HepG2 (cell line): ENCODE results near the gene ACYP2. TPM values are rescaled to one million over a fixed set of nuclear protein-coding genes. Genes with fewer than 3 reads are reported as not detected.

Source experiments
- ASH2L ChIP-seq: fragments of 300-600, 200-600 bp; sonication (generic); IDR thresholded peaks from 2 replicates; pipeline ENCODE4 v1.7.0; 2017; ENCODE audit warnings: low read depth, mild to moderate bottlenecking, moderate library complexity, mixed read lengths, low read length; ENCODE audit not compliant: insufficient read length
- CENPX ChIP-seq: sonication (generic); formaldehyde crosslinking; IDR thresholded peaks from 2 replicates; pipeline ENCODE4 v1.9.0; 2021; ENCODE audit warnings: mild to moderate bottlenecking, missing genetic modification reagents, moderate library complexity
- IRX3 ChIP-seq: sonication (generic); formaldehyde crosslinking; IDR thresholded peaks from 2 replicates; pipeline ENCODE4 v1.8.1; 2023; ENCODE audit warnings: mild to moderate bottlenecking, low read depth, missing genetic modification reagents, borderline replicate concordance
- ISX ChIP-seq: sonication (generic); formaldehyde crosslinking; conservative IDR thresholded peaks from 2 replicates; pipeline ENCODE4 v1.5.0; 2020; ENCODE audit warnings: missing genetic modification reagents
- NR2F2 ChIP-seq: IDR thresholded peaks from 2 replicates; pipeline ENCODE4 v1.6.1; 2012; ENCODE audit warnings: low read depth, inconsistent platforms, borderline replicate concordance
- RARA ChIP-seq: IDR thresholded peaks from 2 replicates; pipeline ENCODE4 v1.6.1; 2016; ENCODE audit warnings: missing genetic modification reagents, missing compliant biosample characterization
- RERE ChIP-seq: IDR thresholded peaks from 2 replicates; pipeline ENCODE4 v1.6.1; 2016; ENCODE audit warnings: low read depth, missing genetic modification reagents, missing compliant biosample characterization
- SP2 ChIP-seq: sonication (generic); formaldehyde crosslinking; IDR thresholded peaks from 2 replicates; pipeline ENCODE4 v1.5.1; 2020; ENCODE audit warnings: mild to moderate bottlenecking, missing genetic modification reagents
- THRA ChIP-seq: sonication (generic); formaldehyde crosslinking; IDR thresholded peaks from 2 replicates; pipeline ENCODE4 v1.4.0; 2020; ENCODE audit warnings: missing genetic modification reagents, borderline replicate concordance
- ZNF441 ChIP-seq: sonication (generic); formaldehyde crosslinking; IDR thresholded peaks from 2 replicates; pipeline ENCODE4 v1.7.0; 2021; ENCODE audit warnings: missing genetic modification reagents, borderline replicate concordance
- ZNF800 ChIP-seq: sonication (generic); formaldehyde crosslinking; IDR thresholded peaks from 2 replicates; pipeline ENCODE4 v1.4.0; 2020; ENCODE audit warnings: missing genetic modification reagents
- ZSCAN9 ChIP-seq: IDR thresholded peaks from 2 replicates; pipeline ENCODE4 v1.6.1; 2016; ENCODE audit warnings: borderline replicate concordance
- polyA plus RNA-seq, 8 experiments: library from polyadenylated mRNA; depleted of rRNA in 3 of 8; stranded (reverse) in 7 of 8; unstranded in 1 of 8; fragments of >200 nt; fragmentation: Illumina TruSeq in 4 of 8; extraction: Trizol in 4 of 8; gene quantifications; 2 replicates each; pipeline versions ENCODE4 v1.2.1 to v1.2.3, GENCODE V29; 2011 to 2016; ENCODE audit warnings: low read depth in 4 of 8, missing spikeins in 1 of 8, mixed read lengths in 1 of 8; ENCODE audit not compliant: insufficient read depth in 1 of 8
- total RNA-seq, 5 experiments: library from RNA; depleted of rRNA; stranded (reverse); fragments of >200 nt; fragmentation: Illumina TruSeq; extraction: Trizol; gene quantifications; 2 replicates each; pipeline ENCODE4 v1.2.3, GENCODE V29; 2016; ENCODE audit warnings: low read depth in 1 of 5
- TF ChIP-seq, protein P1 (sequence below): sonication (generic); formaldehyde crosslinking; IDR thresholded peaks from 2 replicates; pipeline ENCODE4 v1.4.0; 2020; ENCODE audit warnings: missing genetic modification reagents, mild to moderate bottlenecking, borderline replicate concordance

ACYP2 gene
- total and polyA plus RNA-seq, 2 of the 13 experiments (the other 11 are each of a cell fraction or from before 2014, with no cell fraction given), result 12.3 to 12.7 TPM

DNA sequence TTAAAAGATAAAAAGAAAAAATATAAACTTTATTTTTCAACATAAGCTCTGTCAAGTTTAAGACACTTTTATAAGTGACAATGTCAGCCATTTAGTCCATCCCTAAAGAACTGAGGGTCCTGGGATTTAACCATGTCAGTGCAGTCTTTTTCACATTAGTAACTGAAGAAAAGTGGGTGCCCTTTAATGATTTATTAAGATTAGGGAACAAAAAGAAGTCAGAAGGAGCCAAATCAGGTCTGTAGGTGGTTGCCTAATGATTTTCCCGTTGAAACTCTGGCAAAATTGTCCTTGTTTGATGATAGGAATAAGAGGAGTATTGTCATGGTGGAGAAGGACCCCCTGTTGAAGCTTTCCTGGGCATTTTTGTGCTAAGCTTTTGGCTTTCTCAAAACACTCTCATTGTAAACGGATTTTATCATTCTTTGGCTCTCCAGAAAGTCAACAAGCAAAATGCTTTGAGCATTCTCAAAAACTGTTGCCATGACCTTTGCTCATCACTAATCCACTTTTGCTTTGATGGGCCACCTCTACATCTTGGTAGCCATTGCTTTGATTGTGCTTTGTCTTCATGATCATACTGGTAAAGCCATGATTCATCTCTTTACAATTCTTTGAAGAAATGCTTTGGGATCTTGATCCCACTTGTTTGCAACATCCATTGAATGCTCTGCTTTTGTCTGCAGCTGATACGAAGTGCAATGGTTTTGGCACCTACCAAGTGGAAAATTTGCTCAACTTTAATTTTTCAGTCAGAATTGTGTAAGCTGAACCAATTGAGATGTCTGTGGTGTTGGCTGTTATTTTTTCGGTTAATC lies 118.6 kb downstream of the ACYP2 start (continued):
- TF ChIP-seq, protein P1, sequence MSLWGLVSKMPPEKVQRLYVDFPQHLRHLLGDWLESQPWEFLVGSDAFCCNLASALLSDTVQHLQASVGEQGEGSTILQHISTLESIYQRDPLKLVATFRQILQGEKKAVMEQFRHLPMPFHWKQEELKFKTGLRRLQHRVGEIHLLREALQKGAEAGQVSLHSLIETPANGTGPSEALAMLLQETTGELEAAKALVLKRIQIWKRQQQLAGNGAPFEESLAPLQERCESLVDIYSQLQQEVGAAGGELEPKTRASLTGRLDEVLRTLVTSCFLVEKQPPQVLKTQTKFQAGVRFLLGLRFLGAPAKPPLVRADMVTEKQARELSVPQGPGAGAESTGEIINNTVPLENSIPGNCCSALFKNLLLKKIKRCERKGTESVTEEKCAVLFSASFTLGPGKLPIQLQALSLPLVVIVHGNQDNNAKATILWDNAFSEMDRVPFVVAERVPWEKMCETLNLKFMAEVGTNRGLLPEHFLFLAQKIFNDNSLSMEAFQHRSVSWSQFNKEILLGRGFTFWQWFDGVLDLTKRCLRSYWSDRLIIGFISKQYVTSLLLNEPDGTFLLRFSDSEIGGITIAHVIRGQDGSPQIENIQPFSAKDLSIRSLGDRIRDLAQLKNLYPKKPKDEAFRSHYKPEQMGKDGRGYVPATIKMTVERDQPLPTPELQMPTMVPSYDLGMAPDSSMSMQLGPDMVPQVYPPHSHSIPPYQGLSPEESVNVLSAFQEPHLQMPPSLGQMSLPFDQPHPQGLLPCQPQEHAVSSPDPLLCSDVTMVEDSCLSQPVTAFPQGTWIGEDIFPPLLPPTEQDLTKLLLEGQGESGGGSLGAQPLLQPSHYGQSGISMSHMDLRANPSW (CRISPR knock-in tag), result no peak; the same call in 1 of the 2 replicates
- TF ChIP-seq RERE (CRISPR knock-in tag) (peak; percentile 93), ZSCAN9 (CRISPR knock-in tag) (peak; percentile 61; the same call in 1 of the 2 replicates), SP2 (CRISPR knock-in tag) (no peak), ASH2L (peak; percentile 75), THRA (CRISPR knock-in tag) (peak; percentile 9; the same call in 1 of the 2 replicates), CENPX (CRISPR knock-in tag) (no peak), RARA (peak; percentile 88), ZNF800 (CRISPR knock-in tag) (peak; percentile 45; the same call in 1 of the 2 replicates), NR2F2 (peak; percentile 98), IRX3 (CRISPR knock-in tag) (no peak), ZNF441 (CRISPR knock-in tag) (peak; percentile 58; the same call in 1 of the 2 replicates), ISX (CRISPR knock-in tag) (no peak)
